GM23248 (cell line): ENCODE measurements around the gene UBE2N. TPM values are rescaled to one million over a fixed set of nuclear protein-coding genes. Genes with fewer than 3 reads are reported as not detected.

Experiments used
- DNase-seq: peaks from one replicate; pipeline ENCODE4 v3.0.0-alpha.2; 2015
- H2AFZ ChIP-seq: fragments of 200-600 bp; sonication (generic); 2 replicates; pipeline ENCODE4 v1.6.1; 2016; ENCODE audit warnings: antibody characterized with exemption
- H3F3A ChIP-seq: fragments of 200-600 bp; sonication (generic); 2 replicates; pipeline ENCODE4 v1.6.1; 2016; ENCODE audit warnings: mild to moderate bottlenecking, antibody characterized with exemption, mixed run types; ENCODE audit not compliant: insufficient read depth
- H3K27ac ChIP-seq: fragments of 200-600 bp; sonication (generic); 2 replicates; pipeline ENCODE4 v1.5.1; 2016; ENCODE audit warnings: mild to moderate bottlenecking
- H3K27me3 ChIP-seq: fragments of 200-600 bp; sonication (generic); replicated peaks from 2 replicates; pipeline ENCODE4 v1.6.1; 2016; ENCODE audit warnings: mild to moderate bottlenecking; ENCODE audit not compliant: insufficient read depth
- H3K36me3 ChIP-seq: fragments of 200-600 bp; sonication (generic); 2 replicates; pipeline ENCODE4 v1.6.1; 2016; ENCODE audit warnings: low read depth, mild to moderate bottlenecking
- H3K4me1 ChIP-seq: fragments of 200-600 bp; sonication (generic); 2 replicates; pipeline ENCODE4 v1.6.1; 2016; ENCODE audit warnings: mild to moderate bottlenecking; ENCODE audit not compliant: insufficient read depth
- H3K4me2 ChIP-seq: fragments of 200-600 bp; sonication (generic); one replicate; pipeline ENCODE4 v1.6.1; 2016; ENCODE audit warnings: mild to moderate bottlenecking; ENCODE audit not compliant: unreplicated experiment
- H3K4me3 ChIP-seq: fragments of 200-600 bp; sonication (generic); 2 replicates; pipeline ENCODE4 v1.5.1; 2016; ENCODE audit warnings: mild to moderate bottlenecking
- H3K79me2 ChIP-seq: fragments of 200-600 bp; sonication (generic); 2 replicates; pipeline ENCODE4 v1.6.1; 2016; ENCODE audit warnings: mild to moderate bottlenecking; ENCODE audit not compliant: insufficient read depth
- H3K9ac ChIP-seq: fragments of 200-600 bp; sonication (generic); 2 replicates; pipeline ENCODE4 v1.6.1; 2016; ENCODE audit warnings: mild to moderate bottlenecking
- H3K9me2 ChIP-seq: fragments of 200-600 bp; sonication (generic); 2 replicates; pipeline ENCODE4 v1.6.1; 2016; ENCODE audit warnings: mixed run types, mild to moderate bottlenecking, moderate library complexity; ENCODE audit not compliant: insufficient read depth
- H3K9me3 ChIP-seq: fragments of 200-600 bp; sonication (generic); one replicate; pipeline ENCODE4 v1.6.1; 2017; ENCODE audit warnings: low read depth
- H4K20me1 ChIP-seq: fragments of 200-600 bp; sonication (generic); 2 replicates; pipeline ENCODE4 v1.6.0; 2016; ENCODE audit not compliant: insufficient read depth
- EZH2 ChIP-seq: fragments of 200-600 bp; sonication (generic); IDR thresholded peaks from 2 replicates; pipeline ENCODE4 v1.6.1; 2018; ENCODE audit warnings: antibody characterized with exemption, mild to moderate bottlenecking; ENCODE audit not compliant: insufficient read depth, poor library complexity, severe bottlenecking
- EZH2phosphoT487 ChIP-seq: fragments of 200-600 bp; sonication (generic); IDR thresholded peaks from 2 replicates; pipeline ENCODE4 v1.6.1; 2018; ENCODE audit warnings: antibody characterized with exemption, moderate library complexity, mild to moderate bottlenecking, low read depth; ENCODE audit not compliant: insufficient read depth
- WGBS, 2 experiments: methylation state at CpG; one replicate each; pipeline ENCODE4 v1.1.6; 2015 to 2017; ENCODE audit warnings: low lambda C conversion rate in 2 of 2, low coverage in 1 of 2; ENCODE audit errors: missing lambda C conversion rate in 2 of 2; 5-methylcytosine and 5-hydroxymethylcytosine counted together
- in situ Hi-C: fragments of 300-500 bp; cut with MboI; formaldehyde crosslinking; loops from 2 replicates; pipeline ENCODE4 v1.15.0; 2020
- polyA plus RNA-seq: library from polyadenylated mRNA; unstranded; fragments of >200 nt; fragmentation: Nextera tagmentation; extraction: Ambion mirVana; gene quantifications from 2 replicates; pipeline ENCODE4 v1.2.1, GENCODE V29; 2016
- small RNA-seq: library from RNA; depleted of rRNA; stranded (forward); fragments of <200 nt; gene quantifications from one replicate; pipeline ENCODE3, GENCODE V24; 2014; ENCODE audit warnings: low read depth, low replicate concordance
- total RNA-seq: library from RNA; depleted of rRNA; stranded (reverse); fragments of >200 nt; shearing (Covaris generic); gene quantifications from 2 replicates; pipeline ENCODE4 v1.2.3, GENCODE V29; 2014; rRNA removed

Gene UBE2N
- total and polyA plus RNA-seq, 2 experiments from 2014 or later, result 104 to 175 TPM

DNA sequence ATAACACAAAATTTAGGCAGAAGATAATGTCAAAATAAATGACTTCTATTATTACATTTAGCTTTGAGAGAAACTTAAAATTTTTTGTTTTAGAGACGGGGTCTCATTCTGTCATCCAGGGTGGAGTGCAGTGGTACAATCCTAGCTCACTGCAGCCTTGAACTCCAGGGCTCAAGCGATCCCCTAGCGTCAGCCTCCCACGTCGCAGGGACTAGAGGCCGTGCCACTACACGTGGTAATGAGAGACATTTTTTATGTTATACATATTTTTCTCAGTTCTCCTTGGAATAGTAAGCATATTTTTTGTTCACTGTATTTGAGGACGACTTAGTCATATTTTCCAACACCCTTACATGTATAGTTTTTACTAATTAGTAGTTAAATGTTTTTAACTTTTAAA is 85.5 kb downstream of the UBE2N start:
- H3K4me3 ChIP-seq, result no peak overlapping the region
- no peaks in the 10 kb centered on the region for H3K36me3 ChIP-seq
- no peak for DNase-seq
- H2AFZ ChIP-seq, result no peak overlapping the region
- WGBS, 2 experiments, result 90 to 96% methylated on average over 8 of the region's 8 CpGs
- H3K9me3 ChIP-seq, result no peaks in the 10 kb centered on the region
- no peak overlapping the region for H3K4me2 ChIP-seq
- peaks cover 11% of the 10 kb centered on the region for H3K4me1 ChIP-seq
- H3K27me3 ChIP-seq, result no peaks in the 10 kb centered on the region
- H3K27ac ChIP-seq, result no peak overlapping the region
- no peaks in the 10 kb centered on the region for H3K9me2 ChIP-seq
- no peaks in the 10 kb centered on the region for H4K20me1 ChIP-seq
- in situ Hi-C loops, result no loop called here
- TF ChIP-seq EZH2 (no peak), EZH2phosphoT487 (no peak)
- no peak overlapping the region for H3K9ac ChIP-seq
- H3F3A ChIP-seq, result peaks cover 13% of the 10 kb centered on the region
- no peaks in the 10 kb centered on the region for H3K79me2 ChIP-seq

Small RNAs within 50 kb of the gene (small RNA-seq; reads per million reads assigned to genes)
- not detected for gene RF00019

Other genes starting within 250 kb of the UBE2N start
- gene NUDT4, start 64.0 kb downstream of the UBE2N start, total RNA-seq, result 42.9 and 47.8 TPM in 2 replicates
- 36.7 and 37.2 TPM in 2 replicates for gene NUDT4, start 64.0 kb downstream of the UBE2N start, polyA plus RNA-seq
- gene MRPL42, start 25.6 kb upstream of the UBE2N start, total RNA-seq, result 69.2 and 75.0 TPM in 2 replicates
- 87.2 and 91.5 TPM in 2 replicates for gene MRPL42, start 25.6 kb upstream of the UBE2N start, polyA plus RNA-seq
- gene SOCS2, start 130.7 kb upstream of the UBE2N start, total RNA-seq, result 72.6 and 80.2 TPM in 2 replicates
- 52.4 and 52.8 TPM in 2 replicates for gene SOCS2, start 130.7 kb upstream of the UBE2N start, polyA plus RNA-seq
- 12.9 and 21.5 TPM in 2 replicates for gene CRADD, start 235.4 kb upstream of the UBE2N start, total RNA-seq
- gene CRADD, start 235.4 kb upstream of the UBE2N start, polyA plus RNA-seq, result 18.6 and 19.6 TPM in 2 replicates